ENCODE measurements around the gene SMURF1.

SMURF1 gene

GRCh38 chr7:99002148-99002826, 141.6 kb downstream of the SMURF1 start:
- DNase-seq, result no peak

GRCh38 chr7:99001482-99002147, 142.3 kb downstream of the SMURF1 start:
- no peak for DNase-seq

- DNase-seq, result no peak
Measured at GRCh38 chr7:99000904-99001465, 142.9 kb downstream of the SMURF1 start.

DNA sequence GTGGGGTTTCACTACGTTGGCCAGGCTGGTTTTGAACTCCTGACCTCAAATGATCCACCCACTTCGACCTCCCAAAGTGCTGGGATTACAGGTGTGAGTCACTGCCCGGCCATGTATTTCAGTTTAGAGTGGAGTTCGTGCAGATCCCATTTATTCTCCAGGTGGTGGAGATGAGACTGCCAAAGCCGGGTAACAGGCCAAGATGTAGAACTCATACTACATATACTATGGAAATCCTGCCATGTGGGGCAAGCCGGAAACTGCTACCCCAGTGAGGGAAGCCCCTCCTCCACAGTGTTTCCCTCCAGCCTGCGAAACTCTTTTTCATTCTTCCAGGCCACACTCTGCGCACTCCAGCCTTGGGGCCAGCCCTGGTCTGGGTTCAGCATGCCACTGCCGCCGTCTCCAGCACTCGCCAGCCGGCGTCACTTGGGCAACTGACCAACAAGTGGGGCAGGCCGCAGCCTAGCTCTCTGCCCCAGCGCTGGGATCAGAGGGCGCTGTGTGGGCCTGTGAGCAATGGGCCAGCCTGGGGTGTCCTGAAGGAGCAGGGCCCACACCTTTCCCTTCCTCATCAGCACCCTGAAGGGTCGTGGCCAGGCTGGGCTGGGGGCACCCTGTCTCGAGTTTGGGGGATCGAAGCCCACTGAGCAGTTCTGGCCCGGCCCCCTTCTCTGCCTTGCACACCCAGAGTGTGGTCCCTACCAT, 143.6 kb downstream of the SMURF1 start:
- no peak for DNase-seq

DNA sequence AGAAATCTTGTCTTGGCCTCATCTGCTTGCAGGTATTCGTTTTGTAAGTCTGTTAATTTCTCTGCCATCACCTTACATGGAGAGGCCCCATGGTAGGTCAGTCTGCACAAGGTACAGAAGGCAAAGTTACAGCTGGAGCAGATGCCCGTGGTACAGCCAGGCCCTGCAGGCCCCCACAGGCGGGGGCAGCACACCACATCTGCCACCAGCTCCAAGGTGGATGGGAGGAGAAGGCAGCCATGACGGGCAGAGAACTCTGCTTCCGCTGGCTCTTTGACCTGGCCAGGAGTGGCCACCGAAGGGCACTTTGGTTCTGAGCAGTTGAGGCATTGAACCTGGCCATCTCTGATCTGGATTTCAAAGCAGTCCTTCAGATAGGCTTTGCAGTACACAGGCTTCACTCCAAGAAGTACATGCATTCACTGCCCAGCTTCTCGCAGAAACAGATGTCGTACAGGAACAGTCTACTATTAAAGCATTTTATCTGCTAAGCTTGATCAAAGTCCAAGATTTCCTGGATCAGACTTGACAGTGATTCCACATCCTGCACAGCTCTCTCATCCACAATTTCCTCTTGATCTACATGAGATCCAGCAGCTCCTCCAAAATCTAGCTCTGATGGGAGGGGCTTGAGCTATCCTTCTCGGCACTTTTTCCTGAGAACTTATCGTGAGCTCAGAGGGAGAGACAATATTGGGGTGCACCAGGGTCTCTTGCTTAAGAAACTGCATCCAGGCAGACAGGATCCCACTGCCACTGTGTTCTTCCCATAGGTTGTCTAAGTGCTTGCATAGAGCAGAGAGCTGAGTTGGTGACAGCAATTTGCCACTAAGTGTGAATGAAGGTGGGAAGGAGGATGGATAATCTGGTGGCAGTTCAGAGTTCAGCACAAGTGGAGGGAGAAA, 144.8 kb downstream of the SMURF1 start:
- DNase-seq, result no peak

GRCh38 chr7:98997846-98998245, 146.1 kb downstream of the SMURF1 start:
- DNase-seq, result no peak

DNA sequence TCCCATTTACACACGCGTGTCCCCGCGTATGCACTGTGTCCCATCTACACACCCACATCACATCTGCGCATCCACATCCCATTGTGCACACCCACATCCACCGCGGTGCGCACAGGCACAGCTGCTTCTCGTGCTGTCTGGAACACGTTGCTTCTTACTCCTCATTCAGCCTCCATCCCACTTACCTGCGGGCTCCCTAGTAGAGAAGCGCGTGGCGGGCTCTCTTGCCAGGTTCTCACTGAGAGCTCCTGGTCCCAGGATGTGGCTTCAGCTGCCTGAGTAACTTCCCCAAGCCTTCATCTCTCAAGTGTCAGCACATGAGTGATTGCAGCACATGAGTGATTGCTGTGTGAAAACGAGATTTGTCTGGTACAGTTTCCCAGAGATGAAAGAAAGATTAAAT, 147.8 kb downstream of the SMURF1 start:
- no peak for DNase-seq

DNA sequence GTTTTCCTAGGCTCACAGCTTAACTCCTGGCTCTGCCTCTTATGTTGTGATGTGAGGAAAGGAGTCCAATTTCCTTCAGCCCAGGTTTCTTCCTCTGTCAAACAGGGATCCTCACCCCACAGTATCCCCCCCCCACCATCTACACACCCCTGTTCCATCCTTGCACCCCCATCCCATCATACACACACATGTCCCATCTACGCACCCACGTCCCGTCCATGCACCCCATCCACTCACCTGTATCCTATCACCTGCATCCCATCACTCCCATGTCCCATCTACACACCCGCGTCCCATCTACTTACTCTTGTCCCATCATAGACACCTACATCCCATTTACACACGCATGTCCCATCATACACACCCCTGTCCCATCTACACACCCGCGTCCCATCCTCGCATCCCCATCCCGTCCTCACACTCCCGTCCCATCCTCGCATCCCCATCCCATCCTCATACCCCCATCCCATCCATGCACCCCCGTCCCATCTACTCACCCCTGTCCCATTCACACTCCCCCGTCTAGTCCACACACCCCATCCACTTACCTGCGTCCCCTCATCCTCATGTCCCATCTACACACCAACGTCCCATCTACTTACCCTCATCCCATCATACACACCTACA, 148.3 kb downstream of the SMURF1 start:
- DNase-seq, result no peak

DNA sequence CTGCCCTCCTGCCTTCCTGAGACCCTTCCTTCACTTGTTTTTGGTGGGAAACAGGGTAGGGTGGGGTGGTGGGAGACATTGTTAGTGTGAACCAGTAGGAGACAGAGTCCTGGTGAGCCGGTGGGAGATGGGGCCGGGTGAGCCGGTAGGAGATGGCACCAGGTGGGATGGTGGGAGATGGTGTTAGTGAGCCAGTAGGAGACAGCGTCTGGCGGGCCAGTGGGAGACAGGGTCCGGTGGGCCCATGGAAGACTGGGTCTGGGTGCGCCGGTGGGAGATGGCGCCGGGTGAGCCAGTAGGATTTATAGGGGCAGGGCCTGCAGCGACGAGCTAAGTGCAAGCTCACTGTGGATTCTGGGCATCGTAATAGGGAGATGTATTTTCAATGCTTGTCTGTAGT, 148.8 kb downstream of the SMURF1 start:
- no peak for DNase-seq

GRCh38 chr7:98994046-98994944, 149.6 kb downstream of the SMURF1 start:
- DNase-seq, result no peak

GRCh38 chr7:98993024-98993897, 150.6 kb downstream of the SMURF1 start:
- no peak for DNase-seq

GRCh38 chr7:98992076-98992475, 151.8 kb downstream of the SMURF1 start:
- DNase-seq, result no peak

DNA sequence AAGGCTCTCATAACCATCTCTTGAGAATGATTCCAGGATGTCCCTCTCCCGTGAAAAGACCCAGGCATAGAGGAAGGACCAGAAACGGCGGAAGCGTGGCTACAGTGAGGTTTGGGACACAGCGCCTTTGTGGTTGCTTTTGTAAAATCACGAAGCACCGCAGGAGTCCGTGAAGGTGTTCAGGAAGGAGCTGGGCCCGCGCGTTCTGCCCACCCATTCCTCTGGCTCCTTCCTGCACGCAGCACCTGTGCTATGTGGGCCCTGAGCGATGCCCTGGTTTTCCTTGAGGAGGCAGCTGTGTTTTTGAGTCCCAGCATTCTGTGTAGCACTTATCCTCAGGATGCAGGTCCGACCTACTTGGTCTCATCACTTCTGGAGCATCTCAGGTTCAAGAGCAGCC, 152.8 kb downstream of the SMURF1 start:
- no peak for DNase-seq

GRCh38 chr7:98990356-98990755, 153.6 kb downstream of the SMURF1 start:
- DNase-seq, result no peak

DNA sequence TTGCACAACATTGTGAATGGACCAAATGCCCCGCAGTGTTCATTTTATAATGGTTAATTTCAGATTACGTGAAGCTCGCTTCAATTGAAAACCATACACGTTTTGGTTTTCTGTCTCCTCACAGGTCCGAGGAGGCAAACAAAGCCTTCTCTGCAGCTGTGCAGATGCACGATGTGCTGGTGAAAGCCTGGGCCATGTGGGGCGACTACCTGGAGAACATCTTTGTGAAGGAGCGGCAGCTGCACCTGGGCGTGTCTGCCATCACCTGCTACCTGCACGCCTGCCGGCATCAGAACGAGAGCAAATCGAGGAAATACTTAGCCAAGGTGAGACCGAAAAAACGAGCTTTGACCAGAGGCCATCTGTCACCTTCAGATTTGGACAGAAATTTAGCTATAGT, 155.3 kb downstream of the SMURF1 start:
- DNase-seq, result no peak

DNA sequence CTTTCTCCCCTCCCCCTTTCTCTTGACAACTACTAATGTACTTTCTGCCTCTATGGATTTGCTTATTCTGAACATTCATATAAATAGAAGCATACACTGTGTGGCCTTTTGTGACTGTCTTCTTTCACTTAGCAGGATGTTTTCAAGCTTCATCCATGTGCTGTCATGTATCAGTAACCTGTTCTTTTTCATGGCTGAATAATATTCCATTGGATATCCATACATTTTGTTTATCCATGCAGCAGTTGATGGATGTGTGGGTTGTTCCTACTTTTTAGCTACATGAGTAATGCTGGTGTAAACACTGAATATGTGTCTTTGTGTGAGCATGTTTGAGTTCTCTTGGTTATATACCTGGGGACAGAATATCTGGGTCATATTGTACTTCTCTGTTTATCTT, 158.0 kb downstream of the SMURF1 start:
- no peak for DNase-seq

DNA sequence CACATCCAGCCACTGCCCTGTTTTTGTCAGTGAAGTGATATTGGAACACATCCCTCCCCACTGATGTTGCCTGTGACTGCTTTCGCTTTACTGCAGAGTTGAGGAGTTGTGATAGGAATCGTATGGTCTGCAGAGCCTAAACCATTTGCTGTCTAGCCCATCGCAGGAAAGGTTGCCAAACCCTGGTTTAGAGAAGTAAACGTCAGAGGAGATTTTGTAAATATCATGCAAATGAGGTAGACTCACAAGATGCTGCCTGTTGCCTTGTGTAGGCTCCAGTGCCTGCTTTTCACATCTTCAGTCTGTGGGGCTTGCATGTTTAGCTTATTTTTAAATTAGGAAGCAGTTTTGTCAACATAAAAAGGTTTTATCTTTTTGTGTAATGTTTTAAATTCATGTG, 158.5 kb downstream of the SMURF1 start:
- DNase-seq, result no peak

DNA sequence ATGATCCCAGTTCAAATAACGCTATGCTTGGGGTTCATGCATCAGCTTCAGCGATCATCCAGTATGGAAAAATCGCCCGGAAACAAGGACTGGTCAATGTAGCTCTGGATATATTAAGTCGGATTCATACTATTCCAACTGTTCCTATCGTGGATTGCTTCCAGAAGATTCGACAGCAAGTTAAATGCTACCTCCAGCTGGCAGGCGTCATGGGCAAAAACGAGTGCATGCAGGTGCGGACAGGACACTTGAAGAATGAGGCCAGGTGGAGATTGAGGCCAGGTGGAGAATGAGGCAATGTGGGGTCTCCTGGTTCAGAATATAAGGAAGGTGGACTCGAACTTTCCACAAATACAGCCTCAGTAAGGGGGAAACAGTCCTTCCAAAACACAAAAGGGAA, 159.8 kb downstream of the SMURF1 start:
- DNase-seq, result no peak

DNA sequence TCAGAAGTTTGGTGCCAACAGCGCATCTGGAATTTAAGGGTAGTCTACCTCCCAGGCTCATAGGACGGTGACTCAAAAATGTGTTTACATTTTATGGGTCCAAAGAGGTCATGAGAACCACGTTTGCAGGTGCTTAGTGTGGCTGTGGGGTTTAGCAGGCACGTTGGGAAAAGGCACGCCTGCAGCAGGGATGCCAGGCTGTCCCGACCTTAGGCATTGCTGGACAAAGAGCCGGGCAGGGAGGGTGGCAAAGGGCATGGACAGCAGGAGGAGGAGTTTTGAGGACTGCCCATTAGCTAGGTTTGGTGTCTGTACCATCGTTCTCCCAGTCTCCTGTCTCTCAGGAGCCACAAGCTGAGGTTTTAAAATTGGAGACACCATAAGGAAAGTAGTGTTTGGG, 161.2 kb downstream of the SMURF1 start:
- DNase-seq, result no peak

GRCh38 chr7:98981701-98982100, 162.2 kb downstream of the SMURF1 start:
- no peak for DNase-seq
